ENCODE measurements around the gene STUM.
A peak's percentile ranks its signal among the peaks of the same experiment; 100 is the strongest.

Gene STUM

DNA sequence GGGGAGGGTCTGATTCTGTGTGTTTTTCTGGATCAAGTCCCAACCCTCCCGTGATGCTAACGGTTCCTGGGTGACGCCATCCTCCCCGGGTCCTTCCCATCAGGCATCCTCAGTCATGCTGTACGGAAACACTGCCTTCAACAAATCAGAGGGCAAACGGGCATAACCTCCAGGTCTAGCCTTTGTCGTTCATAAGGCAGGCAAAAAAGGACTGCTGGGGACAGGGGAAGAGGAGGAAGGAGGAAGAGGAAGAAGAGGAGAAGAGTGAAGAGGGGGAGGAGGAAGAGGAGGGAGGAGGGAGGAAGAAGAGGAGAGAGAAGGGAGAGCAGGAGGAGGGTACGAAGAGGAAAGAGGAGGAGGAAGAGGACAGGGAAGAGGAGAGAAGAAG lies 106.1 kb downstream of the STUM start:
- no peak for DNase-seq (ENCODE audit: low read depth)

DNA sequence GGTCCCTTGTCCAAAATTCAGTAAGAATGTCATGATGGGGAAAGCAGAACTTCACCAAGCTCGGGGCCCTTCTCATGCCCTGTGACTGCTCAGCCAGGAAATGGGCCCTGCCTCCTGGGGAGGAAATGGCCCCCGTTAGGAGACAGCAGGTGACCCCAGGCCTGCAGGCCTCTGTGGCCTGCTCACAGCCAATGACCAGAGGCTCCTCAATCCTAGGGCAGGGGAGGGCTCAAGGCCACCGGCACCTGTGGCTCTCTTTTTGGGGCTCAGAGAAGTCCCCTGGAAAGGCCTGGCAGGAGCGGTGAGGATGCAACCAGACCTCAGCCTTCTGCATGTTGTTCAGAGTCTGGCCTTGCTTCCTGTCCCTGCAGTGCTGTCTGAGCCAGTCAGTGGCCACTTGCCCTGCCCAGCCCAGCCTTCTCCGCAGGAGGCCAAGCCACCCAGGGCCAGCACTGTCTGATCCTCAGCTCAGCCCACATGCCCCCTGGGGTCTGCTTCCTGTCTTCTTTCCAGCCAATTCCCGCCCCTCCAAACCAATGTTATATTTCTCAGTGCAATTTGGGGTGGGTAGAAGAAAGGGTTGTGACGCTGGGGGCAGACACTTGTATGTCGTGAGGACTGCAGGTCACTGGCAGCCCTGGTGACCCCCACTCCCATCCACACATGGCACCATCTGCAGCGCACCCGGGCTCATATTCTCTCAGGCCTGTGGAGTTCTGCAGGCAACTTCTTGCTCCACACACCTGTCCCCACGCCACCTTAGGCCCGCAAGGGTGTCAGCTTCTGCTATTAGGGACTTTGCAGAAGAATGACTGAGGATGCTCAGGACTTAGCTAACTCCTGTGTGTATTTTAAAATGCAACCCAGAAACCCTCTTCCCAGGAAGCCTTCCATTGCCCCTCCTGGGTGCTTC lies 106.9 kb downstream of the STUM start:
- DNase-seq (ENCODE audit: low read depth) = no peak

DNA sequence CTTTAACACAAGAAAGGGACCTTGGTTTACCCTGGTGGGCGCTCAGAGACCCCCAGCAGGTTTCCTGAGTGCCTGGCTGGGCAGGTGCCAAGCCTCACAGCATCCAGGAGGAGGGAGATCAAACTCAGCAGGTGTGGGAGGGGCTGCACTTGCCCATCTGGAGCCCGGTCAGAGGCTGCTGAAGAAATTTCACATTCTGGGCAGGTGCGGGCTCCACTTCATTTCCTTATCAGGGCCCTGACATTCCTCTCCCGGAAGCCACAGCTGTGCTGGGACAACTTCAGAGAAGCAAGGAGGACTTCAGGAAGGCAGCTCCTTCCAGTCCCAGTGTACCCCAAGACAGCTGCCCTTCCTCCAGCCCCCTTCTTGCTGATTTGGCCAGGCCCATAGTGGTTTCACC lies 107.6 kb downstream of the STUM start:
- DNase-seq (ENCODE audit: low read depth) = no peak

DNA sequence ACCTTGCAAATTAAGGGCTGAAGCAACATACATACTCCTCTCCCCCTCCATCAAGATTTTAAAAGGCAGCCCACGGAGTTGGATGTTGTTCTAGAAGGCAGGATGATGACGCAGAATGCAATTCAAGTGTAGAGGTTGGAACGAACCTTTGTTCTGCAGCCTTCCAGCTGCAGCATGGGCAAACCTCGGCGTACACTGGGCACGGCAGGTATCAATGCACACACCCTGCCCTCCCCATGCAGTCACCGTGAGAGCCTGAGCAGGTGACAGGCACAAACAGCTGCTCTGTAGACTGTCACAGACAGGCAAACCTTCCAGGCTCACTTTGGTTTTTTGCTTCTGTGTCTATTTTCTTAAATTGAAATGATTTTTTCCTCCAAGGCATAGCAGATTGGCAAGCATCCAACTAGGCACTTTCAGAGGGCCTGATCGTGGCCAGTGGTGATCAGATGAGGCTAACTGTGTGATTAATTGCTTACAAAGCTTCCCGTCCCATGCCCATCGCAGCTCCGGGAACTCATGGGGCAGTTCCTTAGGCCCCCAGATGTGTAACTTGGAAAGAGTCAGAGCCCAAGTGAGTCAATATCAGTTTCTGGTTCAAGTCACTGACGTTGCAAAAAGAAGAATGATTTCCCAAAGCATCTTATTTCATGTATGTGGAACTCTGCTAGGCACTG lies 108.2 kb downstream of the STUM start:
- peak; percentile 84 for DNase-seq (ENCODE audit: low read depth)

DNA sequence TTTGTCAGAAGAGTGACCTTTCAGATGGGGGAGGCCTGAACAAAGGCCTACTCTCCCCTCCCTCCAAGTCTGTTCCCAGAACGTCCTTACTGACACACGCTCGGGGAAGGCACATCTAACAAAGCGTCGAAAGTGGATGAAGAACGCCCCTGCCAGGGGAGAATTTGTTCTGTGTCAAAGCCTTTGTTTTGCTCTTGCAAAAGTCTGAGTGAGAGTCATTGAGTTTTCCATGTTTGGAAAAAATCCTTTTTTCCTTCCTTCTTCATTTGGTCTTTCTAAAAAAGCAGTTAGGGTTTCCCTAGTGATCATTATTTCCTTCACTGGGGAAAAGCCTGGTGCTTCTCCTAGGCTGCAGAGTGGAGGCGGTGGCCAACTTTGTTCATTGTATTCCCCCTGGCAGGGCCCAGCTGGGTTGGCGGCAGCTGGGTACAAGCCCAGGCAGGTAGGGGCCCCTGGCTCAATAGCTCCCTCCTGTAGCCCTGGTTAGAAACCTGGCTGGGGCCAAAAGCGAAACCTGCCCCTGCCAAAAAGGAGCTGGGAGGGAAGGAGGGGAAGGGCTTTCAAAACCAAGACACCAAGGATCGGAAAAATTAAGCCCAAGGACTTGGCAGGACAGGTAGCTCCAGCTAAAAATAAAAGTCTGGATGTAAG lies 109.5 kb downstream of the STUM start:
- no peak for DNase-seq (ENCODE audit: low read depth)

DNA sequence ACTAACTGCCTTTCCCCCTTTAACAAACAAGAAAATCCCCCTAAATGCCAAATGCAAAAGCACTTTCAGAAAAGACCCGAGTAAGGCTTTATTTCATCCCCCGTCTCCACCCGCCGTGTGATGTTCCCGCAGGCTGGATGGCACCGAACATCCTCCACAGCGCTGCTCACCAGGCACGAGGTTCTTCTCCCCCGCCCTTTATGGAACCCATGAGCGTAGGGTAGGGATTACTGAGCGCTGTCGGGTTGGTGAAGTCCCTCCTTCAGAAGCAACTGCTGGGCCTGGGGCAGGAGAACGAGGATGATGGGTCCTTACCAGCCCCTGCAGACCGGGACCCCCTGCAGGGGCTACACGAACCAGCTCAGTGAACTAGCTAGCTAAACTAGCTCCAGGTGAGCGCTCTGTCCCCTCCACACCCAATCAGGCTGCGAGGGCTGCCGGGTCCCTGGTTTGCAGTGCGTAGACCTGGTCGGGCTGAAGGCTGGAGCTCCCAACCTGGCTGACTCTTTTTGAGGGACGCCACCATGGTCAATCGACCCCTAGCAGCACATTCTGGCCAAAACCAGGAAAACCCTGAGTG lies 110.1 kb downstream of the STUM start:
- DNase-seq (ENCODE audit: low read depth) = no peak
